HG02588 (cell line): Measurements from ENCODE around the gene EVI5.
"Not testable (repeated sequence)": the region's sequence is repeated elsewhere in the genome, so short reads cannot be mapped to it uniquely, and the experiment has no call there.

ENCODE experiments used
- ATAC-seq: cut with Tn5 transposase; IDR thresholded peaks from one replicate; pipeline ENCODE4 v1.9.1; 2021; ENCODE audit warnings: mild to moderate bottlenecking, moderate library complexity; ENCODE audit not compliant: unreplicated experiment

The EVI5 gene

DNA sequence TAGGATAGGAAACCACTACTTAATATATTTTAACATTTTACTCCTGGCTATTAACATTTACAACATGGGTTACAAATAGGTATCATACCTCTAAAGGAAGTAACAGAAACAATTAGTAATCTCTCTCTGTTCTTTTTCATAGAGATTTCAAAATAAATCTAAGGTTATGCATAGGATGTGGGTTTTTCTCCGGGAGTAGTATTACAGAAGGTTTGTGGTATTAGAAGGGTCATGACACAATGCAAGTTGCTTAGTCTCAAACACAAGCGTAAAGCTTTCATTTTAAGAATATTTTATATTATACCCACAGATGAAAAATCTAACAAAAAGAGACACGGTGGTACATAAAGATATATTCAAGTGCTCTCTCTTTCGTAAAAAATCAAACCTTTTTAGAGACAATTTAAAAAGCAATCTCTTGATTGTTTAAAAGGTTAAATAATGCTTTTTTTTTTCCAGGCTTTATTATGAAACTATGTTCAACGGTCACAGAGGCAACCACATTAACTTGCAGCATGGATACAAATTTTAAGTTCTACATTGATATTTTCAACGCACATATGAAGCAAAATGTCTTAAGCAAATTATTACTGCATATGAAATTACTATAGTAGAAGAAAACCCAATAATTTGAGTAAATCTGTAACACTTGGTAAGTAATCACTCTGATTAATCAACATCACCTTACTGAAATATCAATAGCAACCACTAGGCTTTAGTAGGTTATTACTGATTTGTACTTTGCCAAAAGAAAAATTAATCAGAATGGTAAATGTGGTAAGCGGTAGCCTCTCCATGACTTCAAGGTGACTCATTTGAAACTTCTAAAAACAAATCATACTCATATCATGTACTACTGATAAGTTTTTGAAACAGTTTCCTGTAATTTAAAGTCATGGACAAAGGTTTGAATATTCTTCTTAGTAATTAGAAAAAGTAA is 200.8 kb downstream of the EVI5 start:
- peak; percentile 78 for ATAC-seq

DNA sequence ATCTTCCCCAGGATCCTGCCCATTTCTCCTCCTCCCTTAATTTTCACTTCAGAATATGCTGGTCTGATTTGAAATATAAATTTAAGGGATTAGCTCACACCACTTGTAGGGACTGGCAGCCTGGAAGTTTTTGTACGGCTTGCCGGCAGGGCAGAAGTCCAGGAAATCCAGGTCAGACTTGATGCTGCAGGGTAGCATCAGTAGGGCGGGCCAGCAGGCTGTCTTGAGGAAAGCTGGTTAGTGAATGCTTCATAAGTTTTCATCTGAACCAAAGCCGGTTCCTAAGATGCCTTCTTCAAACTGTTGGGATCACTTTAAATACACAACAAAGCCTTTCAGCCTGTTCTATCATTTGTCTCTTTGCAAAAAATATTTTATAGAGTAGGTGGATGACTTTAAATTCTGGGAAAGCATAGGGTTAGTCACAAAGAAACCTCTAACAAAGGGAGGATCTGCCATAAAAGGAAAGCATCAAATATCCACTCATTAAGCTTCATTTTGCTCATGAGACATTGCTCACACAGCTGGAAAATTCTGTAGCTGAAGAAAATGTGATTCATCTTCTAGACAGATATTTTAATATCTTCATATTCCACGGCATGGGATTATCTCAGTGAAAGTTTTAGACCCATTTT is 207.5 kb downstream of the EVI5 start:
- no peak for ATAC-seq

GRCh38 chr1:92575123-92575522 is 209.8 kb downstream of the EVI5 start:
- ATAC-seq = no peak

DNA sequence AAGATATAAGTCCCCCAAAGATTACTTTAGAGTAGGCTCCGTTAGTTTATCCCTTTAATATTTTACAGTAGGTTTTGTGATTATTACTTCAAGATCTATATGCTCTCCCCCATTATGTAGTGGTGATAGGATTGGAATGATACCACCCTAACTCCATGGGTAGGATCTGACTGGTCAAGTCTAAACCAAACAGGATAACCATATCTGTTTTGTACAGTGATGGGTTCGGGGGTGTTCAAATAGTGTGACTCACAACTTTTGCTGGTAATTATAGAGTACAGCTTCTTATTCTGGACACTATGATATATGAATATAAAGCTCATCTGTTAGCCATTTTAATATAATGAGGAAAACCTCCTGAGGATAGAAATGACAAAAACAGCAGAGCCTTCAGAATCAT is 212.4 kb downstream of the EVI5 start:
- ATAC-seq = no peak

DNA sequence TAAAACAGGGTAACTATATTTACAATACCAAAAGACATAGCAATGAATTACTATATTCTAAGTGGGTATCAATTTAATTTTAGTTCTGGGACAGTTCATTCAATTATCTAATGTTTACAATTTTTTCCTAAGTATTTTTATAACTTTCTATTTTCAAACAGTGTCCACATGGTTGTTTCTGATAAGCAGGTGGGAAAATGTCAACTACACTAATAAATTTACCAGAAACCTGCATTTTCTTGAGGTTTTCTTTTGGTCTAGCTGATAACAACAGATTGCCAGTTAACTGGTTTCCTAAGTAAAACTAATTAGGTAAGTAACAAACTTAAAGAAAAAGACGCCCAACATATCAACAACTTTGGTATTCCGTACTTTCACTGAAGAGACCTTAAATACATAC is 213.3 kb downstream of the EVI5 start:
- ATAC-seq = no peak

DNA sequence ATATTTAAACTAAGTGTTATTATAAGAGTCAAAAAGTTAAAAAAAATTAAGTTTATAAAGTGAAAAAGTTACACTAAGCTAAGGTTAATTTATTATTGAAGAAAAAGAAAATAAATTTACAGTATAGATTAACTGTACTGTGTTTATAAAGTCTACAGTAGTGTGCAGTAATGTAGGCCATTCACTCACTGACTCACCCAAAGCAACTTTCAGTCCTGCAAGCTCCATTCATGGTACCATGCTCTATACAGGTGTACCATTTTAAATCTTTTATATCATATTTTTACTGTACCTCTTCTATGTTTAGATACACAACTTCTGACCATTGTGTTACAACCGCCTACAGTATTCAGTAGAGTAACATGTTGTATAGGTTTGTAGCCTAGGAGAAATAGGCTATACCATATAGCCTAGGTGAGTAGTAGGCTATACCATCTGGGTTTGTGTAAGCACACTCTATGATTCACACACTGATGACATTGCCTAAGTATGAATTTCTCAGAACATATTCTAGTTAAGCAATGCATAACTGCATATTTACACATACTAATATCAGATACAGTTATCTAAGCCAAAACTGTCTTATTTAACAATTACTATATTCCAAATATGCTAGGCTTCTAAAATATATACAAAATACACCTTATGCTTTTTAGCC is 217.6 kb downstream of the EVI5 start:
- no peak for ATAC-seq

DNA sequence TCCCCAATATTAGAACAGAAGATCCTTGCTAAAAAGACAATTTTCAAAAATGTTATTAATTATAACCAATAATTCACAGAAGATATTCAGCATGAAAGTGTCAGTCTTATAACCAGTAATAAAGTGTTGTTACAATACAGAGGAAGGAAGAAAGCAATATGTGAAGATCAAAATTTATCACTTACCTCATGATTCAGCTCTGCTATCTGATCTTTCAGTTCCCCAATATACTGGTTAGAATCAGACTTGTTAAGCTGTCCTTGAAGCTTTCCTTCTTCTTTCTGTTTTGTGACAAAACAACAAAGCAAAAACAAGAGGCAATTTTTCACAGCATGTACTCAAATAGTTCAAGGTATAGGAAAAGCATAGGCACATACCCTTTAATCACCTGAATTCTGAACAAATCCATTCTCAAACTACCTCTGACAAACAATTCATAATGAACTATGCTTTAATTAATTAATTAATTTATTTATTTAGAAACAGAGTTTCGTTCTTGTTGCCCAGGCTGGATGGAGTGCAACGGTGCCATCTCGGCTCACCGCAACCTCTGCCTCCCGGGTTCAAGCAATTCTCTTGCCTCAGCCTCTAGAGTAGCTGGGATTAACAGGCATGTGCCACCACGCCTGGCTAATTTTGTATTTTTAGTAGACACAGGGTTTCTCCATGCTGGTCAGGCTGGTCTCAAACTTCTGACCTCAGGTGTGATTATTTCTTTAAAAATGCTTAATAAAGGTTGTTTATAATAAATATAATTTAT is 221.3 kb downstream of the EVI5 start:
- ATAC-seq = peak; percentile 79

DNA sequence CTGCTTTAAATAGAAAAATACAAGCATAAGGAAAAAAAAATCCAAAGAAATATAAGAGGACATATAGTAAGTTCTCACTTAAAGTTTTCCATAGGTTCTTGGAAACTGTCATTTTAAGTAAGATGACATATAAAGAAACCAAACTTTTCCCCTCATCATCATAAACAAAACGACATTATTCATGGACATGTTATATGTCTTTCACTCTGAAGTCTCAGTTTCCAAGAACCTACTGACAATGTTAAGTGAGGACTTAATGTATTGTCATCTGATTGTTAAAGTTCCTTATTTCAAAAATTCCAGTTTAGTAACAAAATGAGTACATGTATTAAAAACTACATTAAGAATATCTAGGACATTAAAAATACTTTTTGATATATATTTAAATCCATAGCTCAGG is 228.6 kb downstream of the EVI5 start:
- ATAC-seq = no peak

- no peak for ATAC-seq
Observed at GRCh38 chr1:92554216-92554615, 230.7 kb downstream of the EVI5 start.

GRCh38 chr1:92551916-92552315 is 233.0 kb downstream of the EVI5 start:
- ATAC-seq = no peak

- no peak for ATAC-seq
Observed at GRCh38 chr1:92544756-92545165, 240.1 kb downstream of the EVI5 start.

GRCh38 chr1:92543131-92544055 is 241.5 kb downstream of the EVI5 start:
- ATAC-seq = no peak

DNA sequence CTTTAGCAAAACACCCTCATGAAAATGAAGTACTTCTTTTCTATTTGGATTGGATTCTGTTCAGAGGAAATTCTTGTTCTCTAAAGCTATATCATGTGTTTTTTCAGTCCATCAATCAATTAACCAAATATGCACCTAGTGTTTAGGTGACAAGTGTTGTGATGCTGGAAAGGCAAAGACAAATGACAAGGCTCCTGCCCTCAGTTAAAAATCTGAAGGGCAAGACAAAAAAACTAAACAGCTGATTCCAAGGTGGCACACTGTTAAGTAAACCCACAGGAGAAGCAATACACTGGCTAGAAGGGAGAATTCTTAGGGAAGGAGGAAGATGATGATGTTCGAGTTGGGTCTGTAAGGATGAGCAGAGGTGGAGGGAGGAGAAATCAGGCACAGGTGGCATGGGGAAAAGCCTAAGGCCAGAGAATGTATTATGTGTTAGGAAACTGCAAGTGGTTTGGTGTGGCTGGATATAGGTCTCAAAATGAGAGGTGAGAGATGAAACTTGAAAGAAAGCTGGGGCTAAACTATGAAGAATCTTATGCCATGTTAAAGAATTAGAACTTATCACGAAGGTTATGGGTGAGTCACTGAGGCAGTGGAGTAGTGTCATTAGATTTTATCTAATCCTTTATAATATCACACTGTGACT is 246.4 kb downstream of the EVI5 start:
- ATAC-seq = peak; percentile 64

- ATAC-seq = peak; percentile 78
Observed at GRCh38 chr1:92538048-92538412, 246.9 kb downstream of the EVI5 start.

GRCh38 chr1:92536980-92537884 is 247.7 kb downstream of the EVI5 start:
- ATAC-seq = peak; percentile 54

DNA sequence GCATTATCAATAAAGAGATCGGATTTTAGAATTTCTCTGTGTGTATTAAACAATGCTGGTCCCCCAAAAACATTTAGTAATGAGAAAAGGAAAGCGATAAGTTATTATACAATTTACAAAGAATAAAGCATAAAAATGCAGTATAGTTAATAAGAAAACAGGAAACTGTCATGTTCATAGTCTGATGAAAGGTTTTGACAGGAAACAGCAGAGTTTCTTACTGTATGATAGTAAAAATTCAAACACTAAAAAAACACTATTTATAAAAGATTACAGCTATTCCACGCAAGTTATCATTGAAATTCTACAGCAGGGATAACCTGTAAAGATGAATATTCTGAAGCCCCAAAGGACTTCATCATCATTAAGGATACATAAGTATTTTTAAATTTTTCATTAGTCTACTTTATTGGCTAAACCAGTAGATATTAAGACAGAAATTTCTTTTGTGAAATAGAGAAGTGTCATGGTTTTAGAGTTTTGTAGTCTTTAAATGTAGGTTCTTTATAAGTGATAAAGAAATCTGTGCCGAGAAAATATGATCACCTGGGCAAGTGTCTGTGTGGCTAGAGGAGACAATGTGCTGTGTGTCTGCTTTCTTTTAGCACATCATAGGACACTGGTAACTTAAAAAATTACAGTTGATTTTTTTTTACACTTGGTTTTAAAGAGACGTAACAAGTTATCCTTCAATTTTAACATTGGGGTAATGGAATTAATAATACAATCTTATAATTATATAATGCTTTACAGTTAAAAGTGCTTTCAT is 248.5 kb downstream of the EVI5 start:
- no peak for ATAC-seq

GRCh38 chr1:92532371-92532770 is 252.5 kb downstream of the EVI5 start:
- ATAC-seq = not testable (repeated sequence)

DNA sequence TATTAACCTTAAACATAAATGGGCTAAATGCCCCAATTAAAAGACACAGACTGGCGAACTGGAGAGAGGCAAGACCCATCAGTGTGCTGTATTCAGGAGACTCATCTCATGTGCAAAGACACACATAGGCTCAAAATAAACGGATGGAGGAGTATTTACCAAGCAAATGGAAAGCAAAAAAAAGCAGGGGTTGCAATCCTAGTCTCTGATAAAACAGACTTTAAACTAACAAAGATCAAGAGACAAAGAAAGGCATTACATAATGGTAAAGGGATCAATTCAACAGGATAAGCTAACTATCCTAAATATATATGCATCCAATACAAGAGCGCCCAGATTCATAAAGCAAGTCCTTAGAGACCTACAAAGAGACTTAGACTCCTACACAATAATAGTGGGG is 253.0 kb downstream of the EVI5 start:
- ATAC-seq = not testable (repeated sequence)
